Neural progenitor cell (in vitro differentiated cells): ENCODE data around the gene LRBA. TPM values are rescaled to one million over a fixed set of nuclear protein-coding genes. Genes with fewer than 3 reads are reported as not detected.

Experiments used
- DNase-seq: peaks from one replicate; pipeline ENCODE4 v3.0.0-alpha.2; 2016; ENCODE audit warnings: low spot score
- H2AFZ ChIP-seq: fragments of 200-600 bp; sonication (generic); replicated peaks from 2 replicates; pipeline ENCODE4 v1.6.1; 2016; ENCODE audit warnings: antibody characterized with exemption
- H3F3A ChIP-seq: fragments of 200-600 bp; sonication (generic); 2 replicates; pipeline ENCODE4 v1.6.1; 2016; ENCODE audit warnings: antibody characterized with exemption, low read depth
- H3K27ac ChIP-seq: fragments of 200-600 bp; sonication (generic); 2 replicates; pipeline ENCODE4 v1.5.1; 2016; ENCODE audit warnings: mild to moderate bottlenecking
- H3K27me3 ChIP-seq: fragments of 200-600 bp; sonication (generic); 2 replicates; pipeline ENCODE4 v1.6.1; 2016; ENCODE audit warnings: mild to moderate bottlenecking, moderate library complexity
- H3K36me3 ChIP-seq: fragments of 200-600 bp; sonication (generic); 2 replicates; pipeline ENCODE4 v1.5.1; 2016
- H3K4me1 ChIP-seq: fragments of 200-600 bp; sonication (generic); 2 replicates; pipeline ENCODE4 v1.6.1; 2016; ENCODE audit warnings: mixed run types
- H3K4me2 ChIP-seq: fragments of 200-600 bp; sonication (generic); 2 replicates; pipeline ENCODE4 v1.6.1; 2016
- H3K4me3 ChIP-seq: fragments of 200-600 bp; sonication (generic); 2 replicates; pipeline ENCODE4 v1.5.1; 2016
- H3K79me2 ChIP-seq: fragments of 200-600 bp; sonication (generic); 2 replicates; pipeline ENCODE4 v1.6.1; 2016; ENCODE audit warnings: low read depth
- H3K9ac ChIP-seq: fragments of 200-600 bp; sonication (generic); 2 replicates; pipeline ENCODE4 v1.6.1; 2016
- H3K9me3 ChIP-seq: fragments of 200-600 bp; sonication (generic); 2 replicates; pipeline ENCODE4 v1.5.1; 2016; ENCODE audit warnings: low read depth
- H4K20me1 ChIP-seq: fragments of 200-600 bp; sonication (generic); 2 replicates; pipeline ENCODE4 v1.6.1; 2016; ENCODE audit warnings: low read depth
- H3K27ac Mint-ChIP-seq: 3 replicates; pipeline ENCODE4 v1.8.0; 2021; ENCODE audit warnings: mixed read lengths
- H3K27me3 Mint-ChIP-seq: 2 replicates; pipeline ENCODE4 v1.8.0; 2022; ENCODE audit warnings: low read depth, mild to moderate bottlenecking, inconsistent platforms, moderate library complexity, mixed read lengths; ENCODE audit not compliant: insufficient read depth
- H3K36me3 Mint-ChIP-seq: 3 replicates; pipeline ENCODE4 v1.8.0; 2021; ENCODE audit warnings: mixed read lengths
- H3K4me1 Mint-ChIP-seq: 3 replicates; pipeline ENCODE4 v1.8.0; 2021; ENCODE audit warnings: mixed read lengths
- H3K4me3 Mint-ChIP-seq: 3 replicates; pipeline ENCODE4 v1.8.0; 2021; ENCODE audit warnings: mild to moderate bottlenecking, moderate library complexity, mixed read lengths
- H3K9me3 Mint-ChIP-seq: 3 replicates; pipeline ENCODE4 v1.8.0; 2020; ENCODE audit warnings: mixed read lengths
- EZH2 ChIP-seq: fragments of 200-600 bp; sonication (generic); IDR thresholded peaks from 2 replicates; pipeline ENCODE4 v1.6.1; 2017; ENCODE audit warnings: antibody characterized with exemption, mild to moderate bottlenecking, moderate library complexity
- EZH2phosphoT487 ChIP-seq: fragments of 200-600 bp; sonication (generic); IDR thresholded peaks from 2 replicates; pipeline ENCODE4 v1.6.1; 2017; ENCODE audit warnings: antibody characterized with exemption
- small RNA-seq: library from RNA; depleted of rRNA; stranded (forward); fragments of <200 nt; gene quantifications from one replicate; pipeline ENCODE3, GENCODE V24; 2015
- total RNA-seq: library from RNA; depleted of rRNA; stranded (reverse); fragments of >200 nt; gene quantifications from 2 replicates; pipeline ENCODE4 v1.2.3, GENCODE V29; 2015; ENCODE audit warnings: low replicate concordance
- TF ChIP-seq, protein P1 (sequence below): fragments of 200-600 bp; sonication (generic); IDR thresholded peaks from 2 replicates; pipeline ENCODE4 v1.5.1; 2017; ENCODE audit warnings: antibody characterized with exemption, mild to moderate bottlenecking

LRBA gene
- total RNA-seq, 1 donor from 2014 or later, result 111 TPM

DNA sequence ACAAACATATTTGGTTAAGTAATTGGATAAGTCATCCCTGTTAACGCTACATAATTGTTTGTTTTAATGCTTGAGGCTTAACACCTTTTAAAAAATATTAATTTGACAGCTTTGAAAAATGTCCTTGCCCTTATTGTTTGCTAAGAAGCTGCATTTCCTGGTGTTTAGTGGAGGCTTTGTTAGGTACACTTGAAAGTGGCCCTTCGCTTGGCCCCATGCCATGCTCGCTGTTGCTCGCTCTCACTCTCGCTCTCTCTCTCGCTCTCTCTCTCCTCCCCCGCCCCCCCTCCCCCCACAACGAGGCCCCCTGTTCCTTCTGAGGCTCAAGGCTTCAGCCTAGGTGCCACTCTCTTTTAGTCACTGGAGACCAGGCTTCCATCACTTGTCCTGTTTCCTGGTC, 797.3 kb downstream of the LRBA start:
- H3K36me3 Mint-ChIP-seq, result peaks cover 5% of the 10 kb centered on the region
- H3K9me3 Mint-ChIP-seq, result no peaks in the 10 kb centered on the region
- peak overlapping the region; percentile 29 for H3K4me2 ChIP-seq
- DNase-seq, result no peak
- no peaks in the 10 kb centered on the region for H3K36me3 ChIP-seq
- peaks cover 12% of the 10 kb centered on the region for H3K4me1 ChIP-seq
- H3K9ac ChIP-seq, result no peak overlapping the region
- H3K9me3 ChIP-seq, result no peaks in the 10 kb centered on the region
- peaks cover 3% of the 10 kb centered on the region for H3K27me3 Mint-ChIP-seq
- no peak overlapping the region for H3K27ac ChIP-seq
- peak overlapping the region; percentile 47 for H2AFZ ChIP-seq
- H3K27ac Mint-ChIP-seq, result peak overlapping the region; percentile 82
- no peak for TF ChIP-seq EZH2phosphoT487
- no peak for TF ChIP-seq EZH2
- H3K4me3 ChIP-seq, result no peak overlapping the region
- H4K20me1 ChIP-seq, result no peaks in the 10 kb centered on the region
- H3K4me3 Mint-ChIP-seq, result no peak overlapping the region
- H3K79me2 ChIP-seq, result no peaks in the 10 kb centered on the region
- no peaks in the 10 kb centered on the region for H3K27me3 ChIP-seq
- no peaks in the 10 kb centered on the region for H3F3A ChIP-seq
- H3K4me1 Mint-ChIP-seq, result peaks cover 19% of the 10 kb centered on the region

DNA sequence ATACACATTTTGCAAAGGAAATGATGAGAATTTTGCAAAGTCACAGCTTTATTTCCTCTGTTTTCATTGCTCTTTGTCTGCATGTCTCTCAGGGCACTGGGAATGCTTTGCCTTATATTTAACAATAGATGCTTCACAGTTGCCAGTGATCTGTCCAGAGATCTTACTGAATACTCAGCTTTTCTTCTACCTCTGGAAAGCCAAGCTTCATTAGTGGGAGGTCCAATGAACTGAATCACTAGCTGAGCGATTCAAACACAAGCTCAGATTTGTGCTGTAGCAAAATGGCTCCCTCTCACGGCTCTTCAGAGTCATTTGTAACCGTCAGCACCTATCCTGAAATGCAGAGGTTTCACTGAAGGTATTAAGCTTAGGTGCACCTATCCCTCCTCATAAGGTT, 797.9 kb downstream of the LRBA start:
- peak; percentile 68 for DNase-seq
- H3K27ac Mint-ChIP-seq, result peak overlapping the region; percentile 40
- Histone ChIP-seq H3K4me2 (peak overlapping the region; percentile 29), H4K20me1 (no peaks in the 10 kb centered on the region), H2AFZ (peak overlapping the region; percentile 47), H3K4me3 (no peak overlapping the region), H3K4me1 (peaks cover 12% of the 10 kb centered on the region), H3F3A (no peaks in the 10 kb centered on the region), H3K36me3 (no peaks in the 10 kb centered on the region), H3K79me2 (no peaks in the 10 kb centered on the region), H3K9ac (no peak overlapping the region), H3K27me3 (no peaks in the 10 kb centered on the region), H3K27ac (no peak overlapping the region), H3K9me3 (no peaks in the 10 kb centered on the region)
- peaks cover 3% of the 10 kb centered on the region for H3K27me3 Mint-ChIP-seq
- TF ChIP-seq, protein P1, sequence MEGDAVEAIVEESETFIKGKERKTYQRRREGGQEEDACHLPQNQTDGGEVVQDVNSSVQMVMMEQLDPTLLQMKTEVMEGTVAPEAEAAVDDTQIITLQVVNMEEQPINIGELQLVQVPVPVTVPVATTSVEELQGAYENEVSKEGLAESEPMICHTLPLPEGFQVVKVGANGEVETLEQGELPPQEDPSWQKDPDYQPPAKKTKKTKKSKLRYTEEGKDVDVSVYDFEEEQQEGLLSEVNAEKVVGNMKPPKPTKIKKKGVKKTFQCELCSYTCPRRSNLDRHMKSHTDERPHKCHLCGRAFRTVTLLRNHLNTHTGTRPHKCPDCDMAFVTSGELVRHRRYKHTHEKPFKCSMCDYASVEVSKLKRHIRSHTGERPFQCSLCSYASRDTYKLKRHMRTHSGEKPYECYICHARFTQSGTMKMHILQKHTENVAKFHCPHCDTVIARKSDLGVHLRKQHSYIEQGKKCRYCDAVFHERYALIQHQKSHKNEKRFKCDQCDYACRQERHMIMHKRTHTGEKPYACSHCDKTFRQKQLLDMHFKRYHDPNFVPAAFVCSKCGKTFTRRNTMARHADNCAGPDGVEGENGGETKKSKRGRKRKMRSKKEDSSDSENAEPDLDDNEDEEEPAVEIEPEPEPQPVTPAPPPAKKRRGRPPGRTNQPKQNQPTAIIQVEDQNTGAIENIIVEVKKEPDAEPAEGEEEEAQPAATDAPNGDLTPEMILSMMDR, result peak; percentile 42
- TF ChIP-seq EZH2phosphoT487, result no peak
- H3K9me3 Mint-ChIP-seq, result no peaks in the 10 kb centered on the region
- peaks cover 5% of the 10 kb centered on the region for H3K36me3 Mint-ChIP-seq
- H3K4me3 Mint-ChIP-seq, result no peak overlapping the region
- peaks cover 19% of the 10 kb centered on the region for H3K4me1 Mint-ChIP-seq

DNA sequence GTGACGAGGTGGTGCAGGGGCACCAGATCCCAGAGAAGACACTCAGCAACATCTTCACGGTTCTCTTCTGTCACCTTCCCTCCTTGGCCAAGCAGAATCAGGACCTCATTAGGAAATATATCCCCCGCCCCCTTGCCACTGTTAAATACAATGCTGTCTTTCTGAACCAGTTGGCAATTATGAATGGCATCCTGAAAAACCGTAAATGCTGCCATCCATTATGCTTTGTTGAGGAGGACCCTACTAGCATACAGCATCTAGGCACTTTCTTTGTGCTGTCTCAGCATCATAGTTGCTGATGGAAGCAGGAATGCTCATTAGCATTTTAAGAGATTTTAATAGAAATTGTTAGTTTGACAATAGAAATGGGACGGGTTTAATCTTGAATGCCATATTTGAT, 798.4 kb downstream of the LRBA start:
- H3K79me2 ChIP-seq, result no peaks in the 10 kb centered on the region
- H3K27ac ChIP-seq, result no peak overlapping the region
- no peaks in the 10 kb centered on the region for H3K27me3 ChIP-seq
- H3K4me3 ChIP-seq, result no peak overlapping the region
- H3F3A ChIP-seq, result no peaks in the 10 kb centered on the region
- Mint-ChIP-seq H3K4me1 (peaks cover 20% of the 10 kb centered on the region), H3K27me3 (peaks cover 3% of the 10 kb centered on the region), H3K36me3 (peaks cover 5% of the 10 kb centered on the region), H3K9me3 (no peaks in the 10 kb centered on the region), H3K4me3 (no peak overlapping the region), H3K27ac (no peak overlapping the region)
- no peaks in the 10 kb centered on the region for H3K9me3 ChIP-seq
- H3K36me3 ChIP-seq, result no peaks in the 10 kb centered on the region
- H2AFZ ChIP-seq, result peak overlapping the region; percentile 47
- DNase-seq, result no peak
- peaks cover 12% of the 10 kb centered on the region for H3K4me1 ChIP-seq
- H4K20me1 ChIP-seq, result no peaks in the 10 kb centered on the region
- no peak overlapping the region for H3K9ac ChIP-seq
- no peak overlapping the region for H3K4me2 ChIP-seq
- TF ChIP-seq, protein P1, result no peak
- TF ChIP-seq EZH2phosphoT487 (no peak), EZH2 (no peak)

DNA sequence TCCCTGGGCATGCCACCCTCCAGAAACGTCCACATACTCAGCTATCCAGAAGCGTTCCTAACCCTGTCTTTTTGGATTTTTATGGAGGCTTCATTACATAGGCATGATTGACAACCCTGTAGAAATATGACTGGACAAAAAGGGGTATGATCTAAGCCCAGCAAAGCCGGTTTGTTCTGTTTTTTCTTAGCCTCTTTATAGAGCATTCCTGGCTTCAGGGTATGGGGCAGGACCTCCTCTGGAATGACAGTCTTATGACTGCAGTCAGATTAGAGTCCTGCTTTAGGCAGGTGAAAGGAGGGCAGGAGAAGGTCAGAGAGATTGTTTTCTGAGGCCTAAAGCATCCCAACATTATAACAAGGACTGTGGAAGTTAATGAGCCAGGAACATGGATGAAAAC, 799.5 kb downstream of the LRBA start:
- no peaks in the 10 kb centered on the region for H3K9me3 Mint-ChIP-seq
- Histone ChIP-seq H3K9me3 (no peaks in the 10 kb centered on the region), H3F3A (no peaks in the 10 kb centered on the region), H3K4me3 (no peak overlapping the region), H2AFZ (no peak overlapping the region), H3K36me3 (no peaks in the 10 kb centered on the region), H3K79me2 (no peaks in the 10 kb centered on the region), H4K20me1 (no peaks in the 10 kb centered on the region), H3K27me3 (no peaks in the 10 kb centered on the region), H3K27ac (no peak overlapping the region), H3K9ac (no peak overlapping the region), H3K4me1 (peaks cover 12% of the 10 kb centered on the region), H3K4me2 (no peak overlapping the region)
- H3K4me1 Mint-ChIP-seq, result peaks cover 22% of the 10 kb centered on the region
- peaks cover 6% of the 10 kb centered on the region for H3K27me3 Mint-ChIP-seq
- H3K4me3 Mint-ChIP-seq, result no peak overlapping the region
- no peak overlapping the region for H3K27ac Mint-ChIP-seq
- TF ChIP-seq EZH2phosphoT487 (no peak), EZH2 (no peak)
- TF ChIP-seq, protein P1, result no peak
- peaks cover 11% of the 10 kb centered on the region for H3K36me3 Mint-ChIP-seq
- DNase-seq, result no peak

Small RNA genes lying within 50 kb of the gene (small RNA-seq; reads per million reads assigned to genes)
- gene RNA5SP168, result not detected

Other genes starting within 250 kb of the LRBA start
- 6,330 and 9,356 TPM in 2 replicates for gene RPS3A, start 84.3 kb upstream of the LRBA start, total RNA-seq